ENCODE data around the gene INSR. TPM values are rescaled to one million over a fixed set of nuclear protein-coding genes. Genes with fewer than 3 reads are reported as not detected.

INSR gene
- total and polyA plus RNA-seq, 2 of the 8 experiments (the other 6 are each of a cell fraction or from before 2014, with no cell fraction given) = 13.1 to 48.7 TPM

- no peak for TF ChIP-seq EZH2 (IDR thresholded peaks at IDR 0.05; ENCODE audit: low read depth, low read length, severe bottlenecking)
These were observed 125.3 kb downstream of the INSR start (continued) for GRCh38 chr19:7168941-7169340.

Measured in H1 (cell line).